PC-9 (cell line): Measurements from ENCODE around the gene GNPDA2.

Source experiments
- CTCF ChIP-seq: fragments of 200-600 bp; sonication (generic); conservative IDR thresholded peaks from 2 replicates; pipeline ENCODE4 v1.6.1; 2017; ENCODE audit warnings: mixed run types, antibody characterized with exemption, mild to moderate bottlenecking, moderate library complexity
- EZH2 ChIP-seq: fragments of 200-600 bp; sonication (generic); IDR thresholded peaks from 2 replicates; pipeline ENCODE4 v1.8.0; 2017; ENCODE audit warnings: antibody characterized with exemption, low read depth

- no peak for TF ChIP-seq CTCF
- TF ChIP-seq EZH2 = no peak
Observed at GRCh38 chr4:44701037-44701436, 25.3 kb downstream of the GNPDA2 start.
